ENCODE results near the gene TMEM126A. TPM values are rescaled to one million over a fixed set of nuclear protein-coding genes. Genes with fewer than 3 reads are reported as not detected.

The TMEM126A gene
- total RNA-seq, 1 donor from 2014 or later = 40.8 TPM

- Histone ChIP-seq H3K27me3 (ENCODE audit: control insufficient read depth, insufficient read depth, low read length) (no peaks in the 10 kb centered on the region), H3K4me3 (ENCODE audit: low read depth, low read length) (no peak overlapping the region), H3K36me3 (ENCODE audit: control insufficient read depth, insufficient read depth, low read length) (no peaks in the 10 kb centered on the region)
- FAIRE-seq = no peak
- peak; percentile 49 for DNase-seq (ENCODE audit: low read depth)
- TF ChIP-seq CTCF (IDR thresholded peaks at IDR 0.05; ENCODE audit: insufficient read depth, low read length, severe bottlenecking) = no peak
These were observed 50.4 kb downstream of the TMEM126A start for GRCh38 chr11:85698195-85698594.

- Histone ChIP-seq H3K36me3 (ENCODE audit: control insufficient read depth, insufficient read depth, low read length) (no peaks in the 10 kb centered on the region), H3K27me3 (ENCODE audit: control insufficient read depth, insufficient read depth, low read length) (no peaks in the 10 kb centered on the region), H3K4me3 (ENCODE audit: low read depth, low read length) (no peak overlapping the region)
- DNase-seq (ENCODE audit: low read depth) (no peak), FAIRE-seq (no peak)
- no peak for TF ChIP-seq CTCF (IDR thresholded peaks at IDR 0.05; ENCODE audit: insufficient read depth, low read length, severe bottlenecking)
These were observed 52.4 kb downstream of the TMEM126A start for GRCh38 chr11:85699957-85700741.

DNA sequence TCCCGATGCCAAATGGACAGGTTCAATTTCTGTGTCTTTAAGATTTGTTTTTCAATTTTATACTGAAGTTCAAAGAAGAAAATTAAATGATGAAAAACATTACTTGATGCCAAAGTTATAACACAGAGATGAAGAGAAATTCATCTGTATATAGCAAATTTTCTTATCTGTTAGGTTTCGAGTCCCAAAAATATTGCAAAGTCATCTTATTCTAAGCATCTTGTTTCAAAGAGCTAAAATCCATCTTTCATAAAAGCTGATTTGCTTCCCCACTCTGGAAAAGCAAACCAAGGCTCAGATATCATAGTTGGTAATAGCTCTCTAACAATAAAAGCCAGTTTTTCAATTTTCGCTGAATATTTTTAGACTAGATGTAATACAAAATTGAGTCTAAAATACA lies 57.2 kb downstream of the TMEM126A start:
- no peak for TF ChIP-seq CTCF (IDR thresholded peaks at IDR 0.05; ENCODE audit: insufficient read depth, low read length, severe bottlenecking)
- Histone ChIP-seq H3K4me3 (ENCODE audit: low read depth, low read length) (no peak overlapping the region), H3K27me3 (ENCODE audit: control insufficient read depth, insufficient read depth, low read length) (no peaks in the 10 kb centered on the region), H3K36me3 (ENCODE audit: control insufficient read depth, insufficient read depth, low read length) (no peaks in the 10 kb centered on the region)
- DNase-seq (ENCODE audit: low read depth) (no peak), FAIRE-seq (no peak)

DNA sequence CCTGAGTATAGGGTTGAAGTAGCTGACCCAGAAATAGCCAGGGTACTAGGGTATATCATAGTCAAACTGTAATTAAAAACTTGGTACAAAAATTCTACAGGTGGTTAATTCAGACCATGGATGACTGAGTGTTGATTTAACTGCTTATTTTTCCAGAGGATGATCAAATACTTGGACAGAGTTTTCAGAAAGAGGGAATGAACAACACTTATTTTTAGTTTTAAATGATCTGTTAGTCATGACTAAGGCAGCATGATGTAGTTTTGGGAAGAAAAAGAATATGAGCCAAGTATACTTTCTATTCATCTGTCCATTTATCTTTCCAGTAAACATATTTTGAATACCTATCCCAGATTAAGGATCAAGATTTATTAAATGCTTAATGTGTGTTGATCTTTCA lies 58.0 kb downstream of the TMEM126A start:
- TF ChIP-seq CTCF (IDR thresholded peaks at IDR 0.05; ENCODE audit: insufficient read depth, low read length, severe bottlenecking) = no peak
- Histone ChIP-seq H3K36me3 (ENCODE audit: control insufficient read depth, insufficient read depth, low read length) (no peaks in the 10 kb centered on the region), H3K27me3 (ENCODE audit: control insufficient read depth, insufficient read depth, low read length) (no peaks in the 10 kb centered on the region), H3K4me3 (ENCODE audit: low read depth, low read length) (no peak overlapping the region)
- FAIRE-seq (no peak), DNase-seq (ENCODE audit: low read depth) (no peak)

Other genes starting within 250 kb of the TMEM126A start
- gene DLG2, start 20.6 kb upstream of the TMEM126A start, total RNA-seq = 0.26 and 1.0 TPM in 2 replicates
- gene TMEM126B, start 19.4 kb upstream of the TMEM126A start, total RNA-seq = 50.6 and 73.5 TPM in 2 replicates
- 45.2 and 57.7 TPM in 2 replicates for gene CREBZF, start 17.2 kb downstream of the TMEM126A start, total RNA-seq
- 0.13 TPM in 1 of 2 replicates, not detected in the other for gene CCDC89, start 38.2 kb downstream of the TMEM126A start, total RNA-seq
- gene SYTL2, start 163.2 kb downstream of the TMEM126A start, total RNA-seq = 5.6 and 8.2 TPM in 2 replicates
- not detected in 2 replicates for gene CCDC83, start 207.4 kb downstream of the TMEM126A start, total RNA-seq

All from bronchial epithelial cell (primary cell).